ENCODE data around the gene COL4A1.

Gene COL4A1

GRCh38 chr13:110262082-110262436 lies 44.9 kb downstream of the COL4A1 start:
- Histone ChIP-seq H3K36me3 (replicated peaks in 1 of 2; ENCODE audit: control insufficient read depth in 2 of 2, insufficient read depth in 2 of 2, low read length in 2 of 2) (peaks cover 1 to 5% of the 10 kb centered on the region in 2 donors), H3K4ac (ENCODE audit: low read length) (no peak overlapping the region), H3K23ac (ENCODE audit: low read depth, low read length, poor library complexity) (peak overlapping the region; percentile 39), H3K4me1 (ENCODE audit: control insufficient read depth in 2 of 2, insufficient read depth in 1 of 2, low read depth in 1 of 2, low read length in 2 of 2) (peaks cover 31 to 41% of the 10 kb centered on the region in 2 donors), H3K18ac (ENCODE audit: low read length) (peak overlapping the region; percentile 87), H3K9me3 (replicated peaks in 1 of 2; ENCODE audit: control insufficient read depth in 2 of 2, insufficient read depth in 1 of 2, low read depth in 1 of 2, low read length in 2 of 2) (peaks cover 0 to 2% of the 10 kb centered on the region in 2 donors), H3K4me2 (ENCODE audit: insufficient read depth, low read length, poor library complexity, severe bottlenecking) (no peak overlapping the region), H4K91ac (ENCODE audit: low read depth, low read length, poor library complexity) (no peak overlapping the region), H2BK120ac (ENCODE audit: low read depth, low read length) (peak overlapping the region; percentile 24), H2AFZ (ENCODE audit: low read length) (no peak overlapping the region), H2AK5ac (ENCODE audit: low read depth, low read length) (no peak overlapping the region), H3K4me3 (ENCODE audit: low read length in 2 of 2) (no peak overlapping the region), H3K27ac (replicated peaks; ENCODE audit: low read length) (no peak overlapping the region), H2BK5ac (ENCODE audit: low read length) (no peak overlapping the region), H2BK15ac (ENCODE audit: low read length) (no peak overlapping the region), H3K27me3 (ENCODE audit: control insufficient read depth in 3 of 3, insufficient read depth in 3 of 3, low read depth in 1 of 3, low read length in 3 of 3) (no peaks in the 10 kb centered on the region), H2BK12ac (ENCODE audit: low read length) (no peak overlapping the region), H4K8ac (ENCODE audit: low read depth, low read length) (no peak overlapping the region), H3K79me1 (ENCODE audit: low read depth, low read length) (peaks cover 3% of the 10 kb centered on the region), H3K14ac (ENCODE audit: low read length) (peak overlapping the region; percentile 63), H3K9ac (ENCODE audit: low read depth, low read length, poor library complexity) (peak overlapping the region; percentile 12)
- WGBS, 2 donors (ENCODE audit: extremely low coverage in 2 of 2, insufficient read length in 2 of 2, insufficient replicate concordance in 1 of 2): no CpG with 5 or more reads among the region's 11 CpGs
- DNase-seq (ENCODE audit: low spot score): no peak

GRCh38 chr13:110261166-110262081 lies 45.5 kb downstream of the COL4A1 start:
- H3K4me1 ChIP-seq (ENCODE audit: control insufficient read depth in 2 of 2, insufficient read depth in 1 of 2, low read depth in 1 of 2, low read length in 2 of 2): peaks cover 28 to 36% of the 10 kb centered on the region in 2 donors
- no peak overlapping the region for H3K9ac ChIP-seq (ENCODE audit: low read depth, low read length, poor library complexity)
- H3K4me2 ChIP-seq (ENCODE audit: insufficient read depth, low read length, poor library complexity, severe bottlenecking): no peak overlapping the region
- H3K27ac ChIP-seq (replicated peaks; ENCODE audit: low read length): no peak overlapping the region
- H2BK120ac ChIP-seq (ENCODE audit: low read depth, low read length): no peak overlapping the region
- H3K14ac ChIP-seq (ENCODE audit: low read length): peak overlapping the region; percentile 63
- peak overlapping the region; percentile 66 for H3K18ac ChIP-seq (ENCODE audit: low read length)
- H2BK15ac ChIP-seq (ENCODE audit: low read length): no peak overlapping the region
- no peak overlapping the region for H3K23ac ChIP-seq (ENCODE audit: low read depth, low read length, poor library complexity)
- H4K91ac ChIP-seq (ENCODE audit: low read depth, low read length, poor library complexity): no peak overlapping the region
- no peak overlapping the region for H2AFZ ChIP-seq (ENCODE audit: low read length)
- H3K9me3 ChIP-seq (replicated peaks in 1 of 2; ENCODE audit: control insufficient read depth in 2 of 2, insufficient read depth in 1 of 2, low read depth in 1 of 2, low read length in 2 of 2): peaks cover 0 to 2% of the 10 kb centered on the region in 2 donors
- WGBS, 2 donors (ENCODE audit: extremely low coverage in 2 of 2, insufficient read length in 2 of 2, insufficient replicate concordance in 1 of 2): no CpG with 5 or more reads among the region's 19 CpGs
- no peak overlapping the region for H3K4ac ChIP-seq (ENCODE audit: low read length)
- H3K4me3 ChIP-seq (ENCODE audit: low read length in 2 of 2): no peak overlapping the region
- H2AK5ac ChIP-seq (ENCODE audit: low read depth, low read length): no peak overlapping the region
- H2BK12ac ChIP-seq (ENCODE audit: low read length): no peak overlapping the region
- DNase-seq (ENCODE audit: low spot score): no peak
- H3K36me3 ChIP-seq (replicated peaks in 1 of 2; ENCODE audit: control insufficient read depth in 2 of 2, insufficient read depth in 2 of 2, low read length in 2 of 2): peaks cover 1 to 5% of the 10 kb centered on the region in 2 donors
- peaks cover 3% of the 10 kb centered on the region for H3K79me1 ChIP-seq (ENCODE audit: low read depth, low read length)
- H4K8ac ChIP-seq (ENCODE audit: low read depth, low read length): no peak overlapping the region
- H3K27me3 ChIP-seq (ENCODE audit: control insufficient read depth in 3 of 3, insufficient read depth in 3 of 3, low read depth in 1 of 3, low read length in 3 of 3): no peaks in the 10 kb centered on the region
- no peak overlapping the region for H2BK5ac ChIP-seq (ENCODE audit: low read length)

GRCh38 chr13:110259651-110260050 lies 47.3 kb downstream of the COL4A1 start:
- Histone ChIP-seq H3K36me3 (replicated peaks in 1 of 2; ENCODE audit: control insufficient read depth in 2 of 2, insufficient read depth in 2 of 2, low read length in 2 of 2) (peaks cover 0 to 1% of the 10 kb centered on the region in 2 donors), H3K9me3 (replicated peaks in 1 of 2; ENCODE audit: control insufficient read depth in 2 of 2, insufficient read depth in 1 of 2, low read depth in 1 of 2, low read length in 2 of 2) (peaks cover 0 to 2% of the 10 kb centered on the region in 2 donors), H4K91ac (ENCODE audit: low read depth, low read length, poor library complexity) (no peak overlapping the region)

GRCh38 chr13:110258876-110259631 lies 47.9 kb downstream of the COL4A1 start:
- H3K23ac ChIP-seq (ENCODE audit: low read depth, low read length, poor library complexity): no peak overlapping the region
- no peak overlapping the region for H2BK5ac ChIP-seq (ENCODE audit: low read length)
- H3K4ac ChIP-seq (ENCODE audit: low read length): no peak overlapping the region
- H3K4me2 ChIP-seq (ENCODE audit: insufficient read depth, low read length, poor library complexity, severe bottlenecking): no peak overlapping the region
- peaks cover 3% of the 10 kb centered on the region for H3K79me1 ChIP-seq (ENCODE audit: low read depth, low read length)
- H2AK5ac ChIP-seq (ENCODE audit: low read depth, low read length): no peak overlapping the region
- no peak overlapping the region for H2BK12ac ChIP-seq (ENCODE audit: low read length)
- H3K18ac ChIP-seq (ENCODE audit: low read length): no peak overlapping the region
- H3K4me1 ChIP-seq (ENCODE audit: control insufficient read depth in 2 of 2, insufficient read depth in 1 of 2, low read depth in 1 of 2, low read length in 2 of 2): peaks cover 10 to 17% of the 10 kb centered on the region in 2 donors
- peaks cover 0 to 2% of the 10 kb centered on the region in 2 donors for H3K9me3 ChIP-seq (replicated peaks in 1 of 2; ENCODE audit: control insufficient read depth in 2 of 2, insufficient read depth in 1 of 2, low read depth in 1 of 2, low read length in 2 of 2)
- H2BK120ac ChIP-seq (ENCODE audit: low read depth, low read length): no peak overlapping the region
- no peak overlapping the region for H3K4me3 ChIP-seq (ENCODE audit: low read length in 2 of 2)
- H4K91ac ChIP-seq (ENCODE audit: low read depth, low read length, poor library complexity): no peak overlapping the region
- no peaks in the 10 kb centered on the region for H3K27me3 ChIP-seq (ENCODE audit: control insufficient read depth in 3 of 3, insufficient read depth in 3 of 3, low read depth in 1 of 3, low read length in 3 of 3)
- no peak overlapping the region for H2AFZ ChIP-seq (ENCODE audit: low read length)
- H3K36me3 ChIP-seq (replicated peaks in 1 of 2; ENCODE audit: control insufficient read depth in 2 of 2, insufficient read depth in 2 of 2, low read length in 2 of 2): peaks cover 0 to 1% of the 10 kb centered on the region in 2 donors
- WGBS, 2 donors (ENCODE audit: extremely low coverage in 2 of 2, insufficient read length in 2 of 2, insufficient replicate concordance in 1 of 2): no CpG with 5 or more reads among the region's 12 CpGs
- no peak overlapping the region for H3K27ac ChIP-seq (replicated peaks; ENCODE audit: low read length)
- H4K8ac ChIP-seq (ENCODE audit: low read depth, low read length): no peak overlapping the region
- no peak overlapping the region for H2BK15ac ChIP-seq (ENCODE audit: low read length)
- no peak overlapping the region for H3K14ac ChIP-seq (ENCODE audit: low read length)
- DNase-seq (ENCODE audit: low spot score): no peak
- no peak overlapping the region for H3K9ac ChIP-seq (ENCODE audit: low read depth, low read length, poor library complexity)

More at GRCh38 chr13:110259651-110260050, 47.3 kb downstream of the COL4A1 start:
- H3K27me3 ChIP-seq (ENCODE audit: control insufficient read depth in 3 of 3, insufficient read depth in 3 of 3, low read depth in 1 of 3, low read length in 3 of 3): no peaks in the 10 kb centered on the region
- H2AFZ ChIP-seq (ENCODE audit: low read length): no peak overlapping the region
- DNase-seq (ENCODE audit: low spot score): no peak
- no peak overlapping the region for H3K4ac ChIP-seq (ENCODE audit: low read length)
- H3K27ac ChIP-seq (replicated peaks; ENCODE audit: low read length): no peak overlapping the region
- H4K8ac ChIP-seq (ENCODE audit: low read depth, low read length): no peak overlapping the region
- peaks cover 12 to 21% of the 10 kb centered on the region in 2 donors for H3K4me1 ChIP-seq (ENCODE audit: control insufficient read depth in 2 of 2, insufficient read depth in 1 of 2, low read depth in 1 of 2, low read length in 2 of 2)
- no peak overlapping the region for H2AK5ac ChIP-seq (ENCODE audit: low read depth, low read length)
- H2BK120ac ChIP-seq (ENCODE audit: low read depth, low read length): no peak overlapping the region
- no peak overlapping the region for H2BK5ac ChIP-seq (ENCODE audit: low read length)
- no peak overlapping the region for H3K18ac ChIP-seq (ENCODE audit: low read length)
- H2BK15ac ChIP-seq (ENCODE audit: low read length): no peak overlapping the region
- no peak overlapping the region for H3K4me2 ChIP-seq (ENCODE audit: insufficient read depth, low read length, poor library complexity, severe bottlenecking)
- peaks cover 3% of the 10 kb centered on the region for H3K79me1 ChIP-seq (ENCODE audit: low read depth, low read length)
- no peak overlapping the region for H3K14ac ChIP-seq (ENCODE audit: low read length)
- H3K23ac ChIP-seq (ENCODE audit: low read depth, low read length, poor library complexity): no peak overlapping the region
- WGBS, 2 donors (ENCODE audit: extremely low coverage in 2 of 2, insufficient read length in 2 of 2, insufficient replicate concordance in 1 of 2): no CpG with 5 or more reads among the region's 6 CpGs
- H2BK12ac ChIP-seq (ENCODE audit: low read length): no peak overlapping the region
- no peak overlapping the region for H3K9ac ChIP-seq (ENCODE audit: low read depth, low read length, poor library complexity)
- H3K4me3 ChIP-seq (ENCODE audit: low read length in 2 of 2): no peak overlapping the region

All from neuronal stem cell (in vitro differentiated cells).